Peyer's patch (tissue), 4 donors: Measurements from ENCODE around the gene CHCHD3. TPM values are rescaled to one million over a fixed set of nuclear protein-coding genes. Genes with fewer than 3 reads are reported as not detected.
"Not testable (repeated sequence)": the region's sequence is repeated elsewhere in the genome, so short reads cannot be mapped to it uniquely, and the experiment has no call there.

Experiments used
- DNase-seq, 3 donors: peaks; one replicate each; pipeline ENCODE4 v3.0.0-alpha.2; 2017 to 2019
- H3K27ac ChIP-seq, 4 donors: fragments of 200-600 bp; sonication (generic); one replicate each; pipeline ENCODE4 v1.5.1; 2016 to 2019
- H3K27me3 ChIP-seq, 2 donors: fragments of 200-600 bp; sonication (generic); one replicate each; pipeline ENCODE4 v1.5.1; 2019
- H3K36me3 ChIP-seq, 3 donors: fragments of 200-600 bp; sonication (generic); one replicate each; pipeline ENCODE4 v1.5.1; 2016 to 2019
- H3K4me1 ChIP-seq, 4 donors: fragments of 200-600 bp; sonication (generic); one replicate each; pipeline ENCODE4 v1.5.1; 2016 to 2019
- H3K4me3 ChIP-seq, 4 donors: fragments of 200-600 bp; sonication (generic); 1 replicate in 3 of 4; 2 replicates in 1 of 4; pipeline ENCODE4 v1.5.1; 2016 to 2019; ENCODE audit warnings: mild to moderate bottlenecking in 1 of 4
- H3K9me3 ChIP-seq, 4 donors: fragments of 200-600 bp; sonication (generic); one replicate each; pipeline ENCODE4 v1.5.1; 2016 to 2019; ENCODE audit warnings: mild to moderate bottlenecking in 1 of 4
- CTCF ChIP-seq, 6 experiments: fragments of 450-650 bp in 4 of 6; fragments of 200-600 bp in 2 of 6; sonication (generic) in 1 of 6; IDR thresholded peaks; one replicate each; pipeline ENCODE4 v1.5.1; 2017 to 2019; ENCODE audit warnings: antibody characterized with exemption in 6 of 6, mild to moderate bottlenecking in 3 of 6, moderate library complexity in 1 of 6
- POLR2A ChIP-seq, 2 donors: fragments of 450-650 bp; IDR thresholded peaks; one replicate each; pipeline ENCODE4 v1.5.1; 2017; ENCODE audit warnings: antibody characterized with exemption in 2 of 2, mild to moderate bottlenecking in 2 of 2, moderate library complexity in 2 of 2
- total RNA-seq, 4 donors: library from RNA; depleted of rRNA; stranded (reverse); fragments of >200 nt; gene quantifications; one replicate each; pipeline ENCODE4 v1.1.0, GENCODE V29; 2016

Gene CHCHD3
- total RNA-seq, 4 donors from 2014 or later = 53.9 to 114 (median 84.0) TPM

GRCh38 chr7:132932296-132933071, 149.4 kb downstream of the CHCHD3 start:
- no peak for DNase-seq
- Histone ChIP-seq H3K4me3 (no peak overlapping the region), H3K4me1 (no peaks in the 10 kb centered on the region), H3K9me3 (no peaks in the 10 kb centered on the region), H3K27ac (no peak overlapping the region), H3K27me3 (no peaks in the 10 kb centered on the region), H3K36me3 (no peaks in the 10 kb centered on the region)
- TF ChIP-seq CTCF (IDR thresholded peaks at IDR 0.05) = no peak
- no peak for TF ChIP-seq POLR2A (IDR thresholded peaks at IDR 0.05)

- H3K27ac ChIP-seq = no peak overlapping the region
- no peak for DNase-seq
- no peaks in the 10 kb centered on the region for H3K9me3 ChIP-seq
- no peak overlapping the region for H3K4me3 ChIP-seq
- no peaks in the 10 kb centered on the region for H3K4me1 ChIP-seq
- H3K27me3 ChIP-seq = no peaks in the 10 kb centered on the region
- TF ChIP-seq POLR2A (IDR thresholded peaks at IDR 0.05) (no peak), CTCF (IDR thresholded peaks at IDR 0.05) (peak in 3 of 6 experiments; percentile 31 to 49 (median 41))
- H3K36me3 ChIP-seq = no peaks in the 10 kb centered on the region
Measured at GRCh38 chr7:132930881-132931280, 151.0 kb downstream of the CHCHD3 start.

DNA sequence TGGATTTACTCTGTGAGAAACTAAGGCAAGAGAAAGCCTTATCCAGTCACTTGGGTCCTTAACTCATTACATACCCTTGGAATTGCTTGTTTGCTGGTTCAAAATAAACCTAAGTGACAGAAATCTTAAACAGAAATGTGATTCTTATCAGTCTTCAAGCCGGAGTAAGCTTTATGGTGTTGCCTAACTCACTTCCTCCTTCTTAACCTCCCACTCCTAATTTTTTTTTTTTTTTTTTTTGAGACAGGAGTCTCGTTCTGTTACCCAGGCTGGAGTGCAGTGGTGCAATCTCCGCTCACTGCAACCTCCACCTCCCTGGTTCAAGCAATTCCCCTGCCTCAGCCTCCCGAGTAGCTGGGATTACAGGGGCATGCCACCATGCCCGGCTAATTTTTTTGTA, 151.9 kb downstream of the CHCHD3 start:
- H3K36me3 ChIP-seq, H3K9me3 ChIP-seq, H3K27me3 ChIP-seq, H3K4me3 ChIP-seq, H3K4me1 ChIP-seq, H3K27ac ChIP-seq, DNase-seq: not testable (repeated sequence)

DNA sequence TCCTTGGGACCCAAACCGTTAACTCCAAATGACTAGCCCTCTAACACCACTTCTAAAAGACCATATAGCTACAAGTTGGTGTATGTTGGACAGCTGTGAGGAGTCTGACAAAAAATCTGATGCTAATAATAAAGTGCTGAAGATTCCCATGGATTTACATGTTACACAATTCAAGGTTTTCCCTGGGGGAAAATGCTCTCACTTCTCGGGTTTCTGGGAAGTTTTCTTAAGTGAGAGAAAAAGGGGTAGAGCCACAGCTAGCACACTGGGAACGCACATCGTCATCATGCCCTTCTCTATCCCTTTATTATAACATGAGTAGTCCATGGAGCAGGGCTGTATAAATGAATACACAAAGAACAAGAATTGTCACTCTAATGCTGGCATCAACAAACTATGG, 162.1 kb downstream of the CHCHD3 start:
- DNase-seq = no peak
- H3K4me3 ChIP-seq = no peak overlapping the region
- no peak overlapping the region for H3K27ac ChIP-seq
- no peaks in the 10 kb centered on the region for H3K27me3 ChIP-seq
- no peaks in the 10 kb centered on the region for H3K36me3 ChIP-seq
- TF ChIP-seq CTCF (IDR thresholded peaks at IDR 0.05) (no peak), POLR2A (IDR thresholded peaks at IDR 0.05) (no peak)
- no peaks in the 10 kb centered on the region for H3K4me1 ChIP-seq
- H3K9me3 ChIP-seq = no peaks in the 10 kb centered on the region

- Histone ChIP-seq H3K27ac (no peak overlapping the region), H3K36me3 (no peaks in the 10 kb centered on the region), H3K4me3 (no peak overlapping the region), H3K9me3 (no peaks in the 10 kb centered on the region), H3K27me3 (no peaks in the 10 kb centered on the region), H3K4me1 (no peaks in the 10 kb centered on the region)
- TF ChIP-seq POLR2A (IDR thresholded peaks at IDR 0.05) (no peak), CTCF (IDR thresholded peaks at IDR 0.05) (no peak)
- no peak for DNase-seq
Measured at GRCh38 chr7:132915647-132916046, 166.2 kb downstream of the CHCHD3 start.

GRCh38 chr7:132910657-132911056, 171.2 kb downstream of the CHCHD3 start:
- Histone ChIP-seq H3K27ac (no peak overlapping the region), H3K27me3 (no peaks in the 10 kb centered on the region), H3K4me1 (no peaks in the 10 kb centered on the region), H3K4me3 (no peak overlapping the region), H3K9me3 (no peaks in the 10 kb centered on the region), H3K36me3 (no peaks in the 10 kb centered on the region)
- no peak for DNase-seq
- TF ChIP-seq POLR2A (IDR thresholded peaks at IDR 0.05) (no peak), CTCF (IDR thresholded peaks at IDR 0.05) (no peak)
